ENCODE measurements around the gene OBSCN. TPM values are rescaled to one million over a fixed set of nuclear protein-coding genes. Genes with fewer than 3 reads are reported as not detected.
"Not testable (repeated sequence)": the region's sequence is repeated elsewhere in the genome, so short reads cannot be mapped to it uniquely, and the experiment has no call there.

OBSCN gene
- total and polyA plus RNA-seq, 2 donors (not counting 3 experiments of a cell fraction or from before 2014, with no cell fraction given): 1.5 to 2.9 TPM

GRCh38 chr1:228243093-228243492, 35.2 kb downstream of the OBSCN start:
- intact Hi-C loops (cut with micrococcal nuclease) (no loop called here), dilution Hi-C loops (cut with MboI; ENCODE audit: extremely low pct_ligation_motif_present, low sequenced_read_pairs) (no loop called here)
- no peak overlapping the region for H2AFZ ChIP-seq (ENCODE audit: low read depth, low read length)
- H3K27ac ChIP-seq (ENCODE audit: insufficient read depth, low read depth, low read length): no peak overlapping the region
- no peak overlapping the region for H3K9ac ChIP-seq (replicated peaks; ENCODE audit: extremely low read depth, insufficient read depth, low read length)
- no peak overlapping the region for H3K4me2 ChIP-seq (ENCODE audit: insufficient read depth, low read length)
- no peaks in the 10 kb centered on the region for H3K9me3 ChIP-seq (replicated peaks; ENCODE audit: control insufficient read depth, insufficient read depth, low read length)
- no peaks in the 10 kb centered on the region for H3K4me1 ChIP-seq (ENCODE audit: control insufficient read depth, extremely low read depth, insufficient read depth, low read length)
- H3K27me3 ChIP-seq (ENCODE audit: control insufficient read depth in 2 of 2, insufficient read depth in 2 of 2, low read length in 2 of 2): no peaks in the 10 kb centered on the region
- TF ChIP-seq MAX (IDR thresholded peaks at IDR 0.05; ENCODE audit: insufficient read depth, insufficient read length) (no peak), GATA2 (IDR thresholded peaks at IDR 0.05; ENCODE audit: insufficient read depth, insufficient read length, low read depth, low read length) (no peak), POLR2A (IDR thresholded peaks at IDR 0.05; ENCODE audit: low read depth, low read length) (no peak), MYC (IDR thresholded peaks at IDR 0.05; ENCODE audit: low read depth, low read length) (no peak), JUN (IDR thresholded peaks at IDR 0.05; ENCODE audit: borderline replicate concordance, insufficient read depth, insufficient read length, low read depth) (no peak), POLR2AphosphoS5 (IDR thresholded peaks at IDR 0.05; ENCODE audit: insufficient read depth, low read depth, low read length) (no peak), FOS (IDR thresholded peaks at IDR 0.05; ENCODE audit: borderline replicate concordance, insufficient read depth, low read length) (no peak), CTCF (IDR thresholded peaks at IDR 0.05; ENCODE audit: extremely low read depth in 1 of 2, insufficient read depth in 1 of 2, low read depth in 1 of 2, low read length in 2 of 2) (no peak), EZH2 (IDR thresholded peaks at IDR 0.05; ENCODE audit: borderline replicate concordance, low read depth, low read length, severe bottlenecking) (no peak)
- CTCF ChIA-PET: no interaction called here
- FAIRE-seq (no peak), DNase-seq (ENCODE audit: low read depth, low spot score) (no peak)
- H3K36me3 ChIP-seq (ENCODE audit: control insufficient read depth in 2 of 2, extremely low read depth in 1 of 2, insufficient read depth in 2 of 2, low read length in 2 of 2): no peaks in the 10 kb centered on the region
- H3K79me2 ChIP-seq (ENCODE audit: control insufficient read depth, insufficient read depth, low read length): no peaks in the 10 kb centered on the region
- H3K9me1 ChIP-seq (replicated peaks; ENCODE audit: control insufficient read depth, extremely low read depth, insufficient read depth, low read length): no peaks in the 10 kb centered on the region
- POLR2A ChIA-PET: no interaction called here
- BruUV-seq (replicated peaks): no TSS peak
- H3K4me3 ChIP-seq (replicated peaks in 1 of 3; ENCODE audit: insufficient read depth in 1 of 3, low read depth in 1 of 3, low read length in 3 of 3): no peak overlapping the region
- H4K20me1 ChIP-seq (replicated peaks; ENCODE audit: control insufficient read depth, extremely low read depth, insufficient read depth, low read length): no peaks in the 10 kb centered on the region

GRCh38 chr1:228243989-228244388, 36.1 kb downstream of the OBSCN start:
- DNase-seq (ENCODE audit: low read depth, low spot score); POLR2A ChIA-PET; BruUV-seq (replicated peaks); H3K4me2 ChIP-seq (ENCODE audit: insufficient read depth, low read length); dilution Hi-C loops (cut with MboI; ENCODE audit: extremely low pct_ligation_motif_present, low sequenced_read_pairs); H3K27me3 ChIP-seq (ENCODE audit: control insufficient read depth in 2 of 2, insufficient read depth in 2 of 2, low read length in 2 of 2); H4K20me1 ChIP-seq (replicated peaks; ENCODE audit: control insufficient read depth, extremely low read depth, insufficient read depth, low read length); H3K27ac ChIP-seq (ENCODE audit: insufficient read depth, low read depth, low read length); CTCF ChIA-PET; FAIRE-seq; H3K9me1 ChIP-seq (replicated peaks; ENCODE audit: control insufficient read depth, extremely low read depth, insufficient read depth, low read length); H3K36me3 ChIP-seq (ENCODE audit: control insufficient read depth in 2 of 2, extremely low read depth in 1 of 2, insufficient read depth in 2 of 2, low read length in 2 of 2); H3K4me1 ChIP-seq (ENCODE audit: control insufficient read depth, extremely low read depth, insufficient read depth, low read length); H3K79me2 ChIP-seq (ENCODE audit: control insufficient read depth, insufficient read depth, low read length); H3K4me3 ChIP-seq (replicated peaks in 1 of 3; ENCODE audit: insufficient read depth in 1 of 3, low read depth in 1 of 3, low read length in 3 of 3); H3K9me3 ChIP-seq (replicated peaks; ENCODE audit: control insufficient read depth, insufficient read depth, low read length); intact Hi-C loops (cut with micrococcal nuclease); H3K9ac ChIP-seq (replicated peaks; ENCODE audit: extremely low read depth, insufficient read depth, low read length); H2AFZ ChIP-seq (ENCODE audit: low read depth, low read length): not testable (repeated sequence)
